ENCODE data around the gene ADAMTSL5. TPM values are rescaled to one million over a fixed set of nuclear protein-coding genes. Genes with fewer than 3 reads are reported as not detected.

The ADAMTSL5 gene
- total and polyA plus RNA-seq, 9 of the 15 experiments (the other 6 are each of a cell fraction or from before 2014, with no cell fraction given) = 1.0 to 11.6 (median 4.1) TPM

- Histone ChIP-seq H2AFZ (ENCODE audit: low read depth, low read length) (peak overlapping the region; percentile 34), H3K36me3 (ENCODE audit: control insufficient read depth, insufficient read depth, low read length) (peaks cover 10% of the 10 kb centered on the region; the same call in 1 of the 3 replicates), H3K9me1 (ENCODE audit: control insufficient read depth, insufficient read depth, low read length) (no peaks in the 10 kb centered on the region), H3K79me2 (ENCODE audit: control insufficient read depth, insufficient read depth, low read length) (no peaks in the 10 kb centered on the region), H3K9me3 (replicated peaks; ENCODE audit: control insufficient read depth, insufficient read depth, low read depth, low read length) (no peaks in the 10 kb centered on the region), H3K4me3 (no peak overlapping the region), H3K4me1 (replicated peaks in 1 of 2; ENCODE audit: control insufficient read depth in 2 of 2, insufficient read depth in 2 of 2, low read length in 2 of 2) (peaks cover 3 to 20% of the 10 kb centered on the region in 2 experiments; a peak in 3 of 5 replicates), H3K27ac (ENCODE audit: extremely low read depth, low read depth, low read length) (no peak overlapping the region), H4K20me1 (replicated peaks; ENCODE audit: control insufficient read depth, insufficient read depth, low read length) (no peaks in the 10 kb centered on the region), H3K9ac (ENCODE audit: insufficient read depth in 1 of 2, low read depth in 2 of 2, low read length in 2 of 2) (peak overlapping the region in 1 of 2 experiments; percentile 74; a peak in 2 of 4 replicates), H3K27me3 (ENCODE audit: control insufficient read depth in 2 of 2, insufficient read depth in 2 of 2, low read length in 2 of 2) (no peaks in the 10 kb centered on the region; a peak in 1 of 5 replicates), H3K4me2 (ENCODE audit: insufficient read depth, low read length) (no peak overlapping the region; the same call in 1 of the 2 replicates)
- no peak for DNase-seq (ENCODE audit: extremely low read depth in 1 of 4, low spot score in 3 of 4)
- whole genome bisulfite sequencing (ENCODE audit: insufficient coverage, low coverage, missing lambda C conversion rate) = 37% methylated on average over 8 of the region's 10 CpGs
- ChIA-PET CTCF (ENCODE audit: low intra/inter-chr PET ratio) (no interaction called here), POLR2A (no interaction called here)
- no peak for FAIRE-seq
- no TSS peak for BruUV-seq (replicated peaks)
- in situ Hi-C loops (cut with MboI) = no loop called here
- intact Hi-C loops (cut with micrococcal nuclease) = no loop called here
- TF ChIP-seq BCOR (IDR thresholded peaks at IDR 0.05) (peak; percentile 54), EP300 (IDR thresholded peaks at IDR 0.05; ENCODE audit: low read length) (no peak), ZFP36 (IDR thresholded peaks at IDR 0.05; ENCODE audit: low read depth, low read length, partially characterized antibody) (peak; percentile 86), MYNN (IDR thresholded peaks at IDR 0.05) (peak; percentile 31; the same call in 1 of the 2 replicates), MYNN (CRISPR knock-in tag; IDR thresholded peaks at IDR 0.05) (no peak), ZBTB26 (CRISPR knock-in tag; IDR thresholded peaks at IDR 0.05) (no peak), ELF2 (CRISPR knock-in tag; IDR thresholded peaks at IDR 0.05) (no peak)
- peak; percentile 60 for ATAC-seq
Observed at GRCh38 chr19:1553415-1553814, 40.6 kb upstream of the ADAMTSL5 start.
